ENCODE results near the gene PRRC2A.
"Not testable (repeated sequence)": the region's sequence is repeated elsewhere in the genome, so short reads cannot be mapped to it uniquely, and the experiment has no call there.

The PRRC2A gene

GRCh38 chr6:31586008-31586407 is 34.5 kb upstream of the PRRC2A start, which contains the start of gene LST1:
Gene LST1 (plus strand): TSS chr6:31586277. CDS start chr6:31587300, 1,023 bp downstream.
- DNase-seq: no peak

GRCh38 chr6:31586599-31587281 is 33.8 kb upstream of the PRRC2A start:
- no peak for DNase-seq

- no peak for DNase-seq
Measured at GRCh38 chr6:31587791-31588777, 32.4 kb upstream of the PRRC2A start.

- DNase-seq: no peak
Measured at GRCh38 chr6:31588871-31589650, 31.5 kb upstream of the PRRC2A start.

GRCh38 chr6:31590691-31591090 is 29.8 kb upstream of the PRRC2A start:
- not testable (repeated sequence) for DNase-seq

GRCh38 chr6:31592396-31592771 is 28.1 kb upstream of the PRRC2A start:
- DNase-seq: no peak

GRCh38 chr6:31597006-31597405 is 23.5 kb upstream of the PRRC2A start:
- DNase-seq: peak; percentile 26

- DNase-seq: no peak
Measured at GRCh38 chr6:31607317-31607716, 13.2 kb upstream of the PRRC2A start.

GRCh38 chr6:31609519-31610406 is 10.8 kb upstream of the PRRC2A start:
- DNase-seq: no peak

- DNase-seq: no peak
Measured at GRCh38 chr6:31610968-31611367, 9.5 kb upstream of the PRRC2A start.

GRCh38 chr6:31614075-31614619 is 6.4 kb upstream of the PRRC2A start:
- DNase-seq: no peak

- no peak for DNase-seq
Measured at GRCh38 chr6:31614684-31615578, 5.6 kb upstream of the PRRC2A start, which contains the start of gene AIF1. Gene AIF1 (plus strand): TSS chr6:31615234. CDS start chr6:31615330, 96 bp downstream.

- DNase-seq: no peak
Measured at GRCh38 chr6:31615748-31616147, 4.8 kb upstream of the PRRC2A start.

GRCh38 chr6:31617010-31617409 is 3.5 kb upstream of the PRRC2A start:
- no peak for DNase-seq

- peak; percentile 92 for DNase-seq
Measured at GRCh38 chr6:31619805-31620585, 520 bp upstream of the PRRC2A start.

- no peak for DNase-seq
Measured at GRCh38 chr6:31621320-31621939, 915 bp downstream of the PRRC2A start.

GRCh38 chr6:31621991-31622390 is 1.5 kb downstream of the PRRC2A start:
- no peak for DNase-seq

GRCh38 chr6:31622684-31623091 is 2.2 kb downstream of the PRRC2A start:
- DNase-seq: no peak

- no peak for DNase-seq
Measured at GRCh38 chr6:31624070-31624469, 3.6 kb downstream of the PRRC2A start.

Data from activated CD4-positive, alpha-beta T cell treated with anti-CD3 and anti-CD28 coated beads for 1 hour (primary cell).